Transverse colon (tissue), 3 donors: ENCODE data around the gene PPP6R3.

Experiments
- CTCF ChIP-seq, 5 experiments: fragments of 200-600 bp in 3 of 5; fragments of 450-650 bp in 2 of 5; sonication (generic) in 3 of 5; IDR thresholded peaks; 1 replicate in 2 of 5; 2 replicates in 3 of 5; pipeline ENCODE4 v1.5.1; 2016 to 2017; ENCODE audit warnings: antibody characterized with exemption in 5 of 5, inconsistent platforms in 3 of 5, mild to moderate bottlenecking in 2 of 5, moderate library complexity in 1 of 5
- EP300 ChIP-seq: sonication (generic); formaldehyde crosslinking; IDR thresholded peaks from one replicate; pipeline ENCODE4 v1.6.1; 2017; ENCODE audit warnings: antibody characterized with exemption, low read depth

GRCh38 chr11:68652683-68653156 lies 192.2 kb downstream of the PPP6R3 start:
- no peak for TF ChIP-seq CTCF (IDR thresholded peaks at IDR 0.05)
- TF ChIP-seq EP300 = no peak
